OCI-LY1 (cell line): ENCODE data around the gene CPPED1.

Experiments
- H2AFZ ChIP-seq: fragments of 200-600 bp; sonication (generic), shearing (Covaris generic); 2 replicates; pipeline ENCODE4 v1.6.0; 2014; ENCODE audit warnings: antibody characterized with exemption, mild to moderate bottlenecking, low read length
- H3F3A ChIP-seq: fragments of 200-600 bp; sonication (generic), shearing (Covaris generic); 2 replicates; pipeline ENCODE4 v1.6.0; 2014; ENCODE audit warnings: mild to moderate bottlenecking, antibody characterized with exemption, low read length, moderate library complexity; ENCODE audit not compliant: insufficient read depth
- H3K27ac ChIP-seq: fragments of 200-600 bp; sonication (generic); 2 replicates; pipeline ENCODE4 v1.5.1; 2014; ENCODE audit warnings: low read length, mixed run types, mild to moderate bottlenecking, low read depth; ENCODE audit not compliant: poor library complexity, severe bottlenecking
- H3K27me3 ChIP-seq: fragments of 200-600 bp; sonication (generic); 2 replicates; pipeline ENCODE4 v1.6.0; 2014; ENCODE audit warnings: antibody characterized with exemption, mild to moderate bottlenecking, low read length, moderate library complexity; ENCODE audit not compliant: insufficient read depth
- H3K36me3 ChIP-seq: fragments of 200-600 bp; sonication (generic); 2 replicates; pipeline ENCODE4 v1.6.1; 2014; ENCODE audit warnings: mild to moderate bottlenecking, antibody characterized with exemption, low read length, moderate library complexity, mixed read lengths; ENCODE audit not compliant: insufficient read depth
- H3K4me1 ChIP-seq: fragments of 200-600 bp; sonication (generic); 2 replicates; pipeline ENCODE4 v1.5.1; 2014; ENCODE audit warnings: mild to moderate bottlenecking, low read length, moderate library complexity; ENCODE audit not compliant: insufficient read depth, severe bottlenecking
- H3K4me2 ChIP-seq: fragments of 200-600 bp; sonication (generic), shearing (Covaris generic); 2 replicates; pipeline ENCODE4 v1.6.1; 2014; ENCODE audit warnings: low read length
- H3K4me3 ChIP-seq: fragments of 200-600 bp; sonication (generic); 2 replicates; pipeline ENCODE4 v1.5.1; 2014; ENCODE audit warnings: low read length, low read depth, mild to moderate bottlenecking, mixed read lengths; ENCODE audit not compliant: poor library complexity, severe bottlenecking
- H3K79me2 ChIP-seq: fragments of 200-600 bp; shearing (Covaris generic); 2 replicates; pipeline ENCODE4 v1.6.1; 2016; ENCODE audit warnings: mixed run types, low read length, mixed read lengths; ENCODE audit not compliant: insufficient read depth
- H3K9ac ChIP-seq: fragments of 200-600 bp; sonication (generic), shearing (Covaris generic); 2 replicates; pipeline ENCODE4 v1.6.1; 2014; ENCODE audit warnings: mild to moderate bottlenecking, low read length, mixed read lengths
- H3K9me2 ChIP-seq: fragments of 200-600 bp; sonication (generic), shearing (Covaris generic); 2 replicates; pipeline ENCODE4 v1.6.1; 2014; ENCODE audit warnings: low read depth, mild to moderate bottlenecking, low read length, mixed read lengths
- H3K9me3 ChIP-seq: fragments of 200-600 bp; shearing (Covaris generic); 2 replicates; pipeline ENCODE4 v1.6.1; 2014; ENCODE audit warnings: low read length, mixed read lengths
- H4K20me1 ChIP-seq: fragments of 200-600 bp; sonication (generic), shearing (Covaris generic); 2 replicates; pipeline ENCODE4 v1.6.0; 2016; ENCODE audit warnings: mild to moderate bottlenecking, low read length; ENCODE audit not compliant: insufficient read depth
- CTCF ChIP-seq: fragments of 200-600 bp; sonication (generic), shearing (Covaris generic); IDR thresholded peaks from 2 replicates; pipeline ENCODE4 v1.5.1; 2017; ENCODE audit warnings: mild to moderate bottlenecking, antibody characterized with exemption, low read length, moderate library complexity, mixed read lengths
- EZH2 ChIP-seq: fragments of 200-600 bp; sonication (generic), shearing (Covaris generic); IDR thresholded peaks from 2 replicates; pipeline ENCODE4 v1.8.0; 2017; ENCODE audit warnings: borderline replicate concordance, mixed run types, mild to moderate bottlenecking, antibody characterized with exemption, low read length, moderate library complexity, mixed read lengths

Gene CPPED1

GRCh38 chr16:12754824-12755543 lies 48.7 kb downstream of the CPPED1 start:
- Histone ChIP-seq H3K27me3 (no peaks in the 10 kb centered on the region), H3K9ac (no peak overlapping the region), H3K9me2 (no peaks in the 10 kb centered on the region), H3K4me2 (no peak overlapping the region), H3F3A (no peaks in the 10 kb centered on the region), H4K20me1 (no peaks in the 10 kb centered on the region), H3K4me3 (no peak overlapping the region), H3K79me2 (no peaks in the 10 kb centered on the region), H3K27ac (no peak overlapping the region), H3K36me3 (no peaks in the 10 kb centered on the region), H3K9me3 (no peaks in the 10 kb centered on the region), H3K4me1 (peaks cover 20% of the 10 kb centered on the region), H2AFZ (no peak overlapping the region)
- TF ChIP-seq EZH2 (no peak), CTCF (no peak)

- Histone ChIP-seq H3K4me3 (no peak overlapping the region), H3F3A (no peaks in the 10 kb centered on the region), H4K20me1 (no peaks in the 10 kb centered on the region), H3K79me2 (no peaks in the 10 kb centered on the region), H3K4me2 (no peak overlapping the region), H3K9me2 (no peaks in the 10 kb centered on the region), H3K9ac (no peak overlapping the region), H3K9me3 (no peaks in the 10 kb centered on the region), H3K27me3 (no peaks in the 10 kb centered on the region), H3K4me1 (peaks cover 4% of the 10 kb centered on the region), H3K27ac (no peak overlapping the region), H3K36me3 (no peaks in the 10 kb centered on the region), H2AFZ (no peak overlapping the region)
- no peak for TF ChIP-seq CTCF
- no peak for TF ChIP-seq EZH2
Measured at GRCh38 chr16:12753203-12754023, 50.3 kb downstream of the CPPED1 start.

GRCh38 chr16:12752159-12752558 lies 51.5 kb downstream of the CPPED1 start:
- no peaks in the 10 kb centered on the region for H3K4me1 ChIP-seq

More at GRCh38 chr16:12752159-12752558, 51.5 kb downstream of the CPPED1 start:
- Histone ChIP-seq H3K79me2 (no peaks in the 10 kb centered on the region), H2AFZ (no peak overlapping the region), H3K27me3 (no peaks in the 10 kb centered on the region), H3K27ac (no peak overlapping the region), H4K20me1 (no peaks in the 10 kb centered on the region), H3K9me2 (no peaks in the 10 kb centered on the region), H3K4me2 (no peak overlapping the region), H3F3A (no peaks in the 10 kb centered on the region), H3K36me3 (no peaks in the 10 kb centered on the region), H3K9ac (no peak overlapping the region), H3K9me3 (no peaks in the 10 kb centered on the region), H3K4me3 (no peak overlapping the region)
- TF ChIP-seq EZH2 = no peak
- TF ChIP-seq CTCF = no peak
